ENCODE measurements around the gene ATG10.
"Not testable (repeated sequence)": the region's sequence is repeated elsewhere in the genome, so short reads cannot be mapped to it uniquely, and the experiment has no call there.

Gene ATG10

DNA sequence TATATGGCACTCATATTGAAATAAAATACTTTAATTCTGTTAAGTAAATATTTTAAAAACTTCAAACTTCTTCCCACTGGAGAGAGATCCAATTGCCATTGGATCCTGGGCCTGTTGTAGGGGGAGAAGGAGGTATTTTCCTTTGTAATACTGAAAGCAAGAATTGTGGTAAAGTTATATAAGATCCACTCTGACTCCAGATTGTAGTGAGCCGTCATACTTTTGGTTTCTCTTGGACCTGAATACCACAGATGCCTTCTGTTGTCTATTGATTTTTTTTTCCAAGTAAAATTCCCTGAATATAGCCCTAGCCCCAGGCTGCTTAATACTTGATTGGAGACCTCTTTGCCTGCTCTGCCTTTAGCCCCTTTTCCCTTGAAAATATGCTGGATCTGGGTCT lies 86.9 kb downstream of the ATG10 start:
- no peak for DNase-seq

GRCh38 chr5:82066791-82067190 lies 95.0 kb downstream of the ATG10 start:
- DNase-seq, result no peak

DNA sequence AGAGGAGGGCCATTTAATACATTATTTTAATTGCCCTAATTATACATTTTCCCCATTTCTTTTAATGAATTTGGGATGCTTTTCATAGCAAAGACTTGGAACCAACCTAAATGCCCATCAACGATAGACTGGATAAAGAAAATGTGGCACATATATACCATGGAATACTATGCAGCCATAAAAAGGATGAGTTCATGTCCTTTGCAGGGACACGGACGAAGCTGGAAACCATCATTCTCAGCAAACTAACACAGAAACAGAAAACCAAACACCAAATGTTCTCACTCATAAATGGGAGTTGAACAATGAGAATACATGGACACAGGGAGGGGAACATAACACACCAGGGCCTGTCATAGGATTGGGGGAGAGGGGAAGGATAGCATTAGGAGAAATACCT lies 96.2 kb downstream of the ATG10 start:
- DNase-seq, result not testable (repeated sequence)

DNA sequence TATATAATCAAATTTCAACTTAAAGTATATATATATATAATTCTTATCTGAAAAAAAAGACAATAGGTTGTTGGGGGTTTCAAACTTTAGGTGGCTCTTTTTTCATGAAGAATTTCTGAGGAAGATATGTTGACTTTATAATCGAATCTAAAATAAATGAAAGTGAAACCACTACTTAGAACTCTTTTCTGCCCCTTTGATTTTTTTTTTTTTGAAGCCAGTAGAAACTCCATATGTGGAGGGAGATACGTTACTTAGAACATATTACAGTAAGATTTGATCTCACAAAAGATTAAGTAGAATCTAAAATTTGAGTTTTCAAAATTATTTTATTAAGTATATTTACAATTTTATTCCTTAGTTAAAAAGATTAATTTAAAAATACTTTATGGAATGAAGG lies 96.9 kb downstream of the ATG10 start:
- DNase-seq, result peak; percentile 45

- DNase-seq, result no peak
Measured at GRCh38 chr5:82072138-82072537, 100.3 kb downstream of the ATG10 start.

DNA sequence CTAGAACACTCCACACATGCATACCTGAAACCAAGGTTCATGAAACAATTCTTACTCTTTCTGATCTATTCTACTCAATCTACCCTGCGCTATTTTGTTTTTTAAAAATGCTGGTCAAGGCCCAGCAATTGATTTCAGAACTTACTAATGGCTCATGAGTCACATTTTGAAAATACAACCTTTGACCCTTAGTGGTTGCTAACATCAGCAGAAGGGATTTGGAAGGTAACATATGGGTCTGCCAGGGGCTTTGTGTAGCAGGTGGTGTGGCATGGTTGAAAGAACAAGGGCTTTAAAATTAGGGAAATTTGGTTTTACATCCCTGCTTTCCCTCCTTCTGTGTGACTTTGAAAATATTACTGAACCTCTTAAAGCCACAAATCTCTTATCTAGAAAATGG lies 101.4 kb downstream of the ATG10 start:
- no peak for DNase-seq

- no peak for DNase-seq
Measured at GRCh38 chr5:82074950-82075349, 103.1 kb downstream of the ATG10 start.

DNA sequence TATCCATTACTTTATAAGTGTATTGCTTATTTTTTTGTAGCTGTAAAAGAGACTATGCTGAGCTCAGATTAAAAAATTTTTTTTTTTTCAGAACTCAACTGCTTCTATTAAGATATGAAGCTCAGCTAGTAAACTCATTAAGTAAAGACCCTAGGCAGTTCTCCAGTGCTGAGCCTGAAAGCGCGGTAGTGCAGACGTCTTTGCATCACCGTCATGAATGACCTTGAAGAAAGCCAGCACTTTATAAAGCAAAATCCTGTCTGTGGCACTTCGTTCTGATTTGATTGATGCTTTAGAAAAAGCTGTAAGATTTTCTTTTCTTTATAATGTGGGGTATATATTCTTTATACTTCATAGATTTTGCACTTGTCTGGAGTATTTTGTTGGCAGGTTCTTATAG lies 105.7 kb downstream of the ATG10 start:
- no peak for DNase-seq

DNA sequence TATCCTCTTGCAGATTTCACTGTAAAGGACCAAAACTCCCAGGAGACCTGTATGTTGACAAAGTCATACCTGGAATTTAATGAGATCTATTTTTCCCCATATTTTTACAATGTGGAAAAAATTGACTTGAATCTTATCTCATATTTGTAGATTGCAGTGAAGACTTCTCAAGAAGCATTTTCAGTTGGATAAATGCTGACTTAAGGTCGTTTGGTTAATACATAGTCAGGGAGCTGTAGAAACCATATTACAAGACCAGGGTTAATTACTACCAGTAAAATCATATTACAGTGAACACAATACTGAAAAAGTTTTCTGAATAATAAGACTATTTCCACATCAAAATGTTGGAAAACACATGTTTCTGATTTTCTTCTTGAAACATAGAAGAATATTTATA lies 119.8 kb downstream of the ATG10 start:
- no peak for DNase-seq

DNA sequence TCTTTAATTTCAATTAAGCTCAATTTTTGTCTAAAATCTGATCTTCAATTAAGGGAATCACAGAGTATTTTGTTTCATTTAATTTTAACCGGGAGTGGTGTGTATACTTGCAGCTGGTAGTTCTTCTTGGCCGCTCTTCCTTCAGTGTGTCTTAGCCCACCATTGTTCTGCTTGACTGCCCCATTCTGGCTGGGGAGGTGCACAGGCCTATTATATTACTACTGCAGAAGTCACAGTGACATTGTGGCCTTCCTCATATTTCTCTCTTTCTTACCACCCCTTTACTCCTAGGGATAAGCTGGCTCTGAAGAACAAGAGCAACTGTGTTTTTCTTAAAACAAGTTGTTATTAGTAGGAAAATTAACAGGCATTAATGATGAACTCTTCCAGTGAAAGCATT lies 123.7 kb downstream of the ATG10 start:
- no peak for DNase-seq

GRCh38 chr5:82096249-82096648 lies 124.4 kb downstream of the ATG10 start:
- DNase-seq, result no peak

DNA sequence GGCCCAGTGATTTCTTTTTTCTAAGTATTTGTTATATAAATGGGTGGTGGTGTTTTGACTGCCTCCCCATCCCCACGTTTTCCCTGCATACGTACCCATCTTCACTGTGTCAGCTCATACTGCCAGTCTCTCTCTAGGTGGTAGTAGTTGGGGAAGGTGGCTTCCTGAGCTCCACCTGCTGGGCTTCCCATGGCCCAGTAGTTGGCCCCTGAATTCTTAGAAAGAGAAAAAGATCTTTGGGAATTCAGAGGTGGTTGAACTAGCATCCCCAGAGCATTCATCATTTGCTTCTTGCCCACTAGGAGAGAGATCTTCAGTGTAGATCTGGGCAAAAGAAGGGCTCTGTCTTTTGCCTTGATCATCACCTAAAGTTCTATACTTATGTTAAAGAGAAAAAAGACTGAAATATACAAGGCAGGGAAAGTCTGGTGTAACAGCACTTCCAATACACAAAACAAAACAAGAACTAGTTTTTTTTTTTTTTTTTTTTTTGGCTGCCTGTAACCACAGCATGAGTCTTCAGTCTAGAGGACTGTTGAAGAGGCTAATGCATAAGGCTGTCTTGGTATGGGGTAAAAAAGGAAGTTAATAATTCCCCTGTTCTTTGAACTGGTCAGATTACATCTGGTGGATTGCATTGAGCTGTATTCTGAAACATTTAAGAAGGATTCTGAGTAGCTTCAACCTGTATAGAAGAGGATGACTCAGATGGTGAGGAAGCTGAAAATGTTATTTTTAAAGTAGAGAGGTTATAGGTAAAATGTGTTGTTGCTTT lies 128.7 kb downstream of the ATG10 start:
- peak; percentile 90 for DNase-seq

DNA sequence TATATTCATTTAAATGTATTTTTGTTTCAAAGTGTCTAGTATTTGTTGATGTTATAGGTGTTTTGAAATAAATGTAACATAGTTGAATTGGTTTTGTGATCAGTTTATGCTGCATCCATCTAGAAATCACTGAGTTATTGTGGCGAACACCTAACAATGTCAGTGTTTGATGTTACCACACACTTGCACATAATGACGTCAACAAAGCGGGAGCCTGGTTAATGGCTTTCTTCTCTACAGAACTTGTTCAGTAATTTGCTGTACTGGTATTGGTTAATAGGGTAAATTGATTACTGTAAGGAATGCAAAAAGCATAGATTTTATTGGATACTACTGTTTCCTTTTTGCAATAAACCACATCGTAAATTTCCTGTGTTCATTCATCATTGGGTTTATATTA lies 133.0 kb downstream of the ATG10 start:
- no peak for DNase-seq

DNA sequence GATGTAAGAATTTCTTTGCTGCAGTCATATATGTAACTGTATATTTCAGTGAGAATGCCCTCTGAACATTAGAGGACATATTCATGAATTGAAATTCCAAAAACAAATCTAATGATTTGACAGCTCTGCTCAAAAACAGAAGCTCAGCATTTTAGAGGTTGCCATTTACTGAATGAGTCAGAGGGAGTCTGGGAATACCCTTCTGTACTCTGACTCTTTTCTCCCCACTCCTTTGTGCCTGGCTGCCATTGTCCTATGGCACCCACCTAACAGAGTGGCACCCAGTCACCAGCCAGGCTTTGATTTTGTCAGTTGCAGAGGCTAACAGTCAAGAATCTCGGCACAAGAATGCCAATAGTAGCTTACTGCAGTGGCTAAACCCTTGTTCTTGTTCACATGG lies 133.6 kb downstream of the ATG10 start:
- DNase-seq, result no peak

- no peak for DNase-seq
Measured at GRCh38 chr5:82106207-82106606, 134.4 kb downstream of the ATG10 start.

GRCh38 chr5:82106756-82107155 lies 134.9 kb downstream of the ATG10 start:
- DNase-seq, result peak; percentile 71

- peak; percentile 73 for DNase-seq
Measured at GRCh38 chr5:82107267-82107666, 135.4 kb downstream of the ATG10 start.

- no peak for DNase-seq
Measured at GRCh38 chr5:82109013-82109412, 137.2 kb downstream of the ATG10 start.

- DNase-seq, result not testable (repeated sequence)
Measured at GRCh38 chr5:82109915-82110314, 138.1 kb downstream of the ATG10 start.

GRCh38 chr5:82111191-82111590 lies 139.4 kb downstream of the ATG10 start:
- peak; percentile 90 for DNase-seq

DNA sequence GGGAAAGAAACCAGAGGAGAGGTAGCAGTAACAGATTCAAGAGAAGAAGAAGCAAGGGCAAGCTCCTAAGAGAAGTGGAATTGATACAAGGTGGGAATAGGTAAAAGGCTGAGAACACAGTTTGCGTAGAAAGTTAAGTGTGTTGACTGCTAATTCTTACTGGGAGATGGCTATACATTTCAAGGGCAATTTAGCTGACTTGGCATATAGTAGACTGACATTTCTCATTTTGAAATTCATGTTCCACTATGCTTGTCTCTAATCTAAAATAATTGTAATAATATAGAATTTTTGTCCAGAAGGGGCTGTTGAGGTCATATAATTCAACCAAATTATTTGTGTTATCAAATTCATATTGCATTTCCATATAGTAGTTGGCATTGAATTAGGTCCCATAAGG lies 144.0 kb downstream of the ATG10 start:
- DNase-seq, result no peak

GRCh38 chr5:82119889-82120288 lies 148.1 kb downstream of the ATG10 start:
- no peak for DNase-seq

- DNase-seq, result no peak
Measured at GRCh38 chr5:82129723-82130285, 158.0 kb downstream of the ATG10 start.

DNA sequence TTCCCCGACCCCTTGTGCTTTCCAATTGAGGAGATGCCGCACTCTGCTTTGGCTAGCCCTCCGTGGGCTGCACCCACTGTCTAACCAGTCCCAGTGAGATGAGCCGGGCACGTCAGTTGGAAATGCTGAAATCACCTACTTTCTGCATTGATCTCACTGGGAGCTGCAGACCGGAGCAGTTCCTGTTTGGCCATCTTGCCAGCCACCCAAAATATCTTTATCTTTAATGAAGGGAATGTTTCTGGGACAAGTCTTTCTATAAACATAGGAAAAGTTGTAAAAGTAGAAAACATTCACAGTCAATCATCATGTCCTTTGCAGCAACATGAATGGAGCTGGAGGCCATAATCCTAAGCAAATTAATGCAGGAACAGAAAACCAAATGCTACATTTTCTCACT lies 158.8 kb downstream of the ATG10 start:
- DNase-seq, result no peak

GRCh38 chr5:82137205-82137604 lies 165.4 kb downstream of the ATG10 start:
- DNase-seq, result no peak
